Epithelial cell of proximal tubule (primary cell): Measurements from ENCODE around the gene TCP11. TPM values are rescaled to one million over a fixed set of nuclear protein-coding genes. Genes with fewer than 3 reads are reported as not detected.

ENCODE experiments used
- DNase-seq: peaks from one replicate; pipeline ENCODE4 v3.0.0-alpha.2; 2011; ENCODE audit warnings: low read depth
- H3K4me3 ChIP-seq: 2 replicates; pipeline ENCODE4 v1.5.1; 2011; ENCODE audit warnings: low read depth, mild to moderate bottlenecking, low read length
- CTCF ChIP-seq: conservative IDR thresholded peaks from 2 replicates; pipeline ENCODE4 v1.5.1; 2012; ENCODE audit warnings: low read depth, mild to moderate bottlenecking, low read length
- total RNA-seq: library from RNA; depleted of rRNA; stranded (reverse); fragments of >200 nt; gene quantifications from 2 replicates; pipeline ENCODE4 v1.2.3, GENCODE V29; 2015

The TCP11 gene
- total RNA-seq, 1 donor from 2014 or later: not detected

- TF ChIP-seq CTCF: no peak
- H3K4me3 ChIP-seq: no peak overlapping the region
Observed at GRCh38 chr6:35178932-35179832, 38.0 kb upstream of the TCP11 start.

GRCh38 chr6:35178012-35178411 is 36.9 kb upstream of the TCP11 start:
- no peak for TF ChIP-seq CTCF
- H3K4me3 ChIP-seq: no peak overlapping the region
- DNase-seq: no peak

More at GRCh38 chr6:35178932-35179832, 38.0 kb upstream of the TCP11 start:
- no peak for DNase-seq

- H3K4me3 ChIP-seq: no peak overlapping the region
- no peak for TF ChIP-seq CTCF
- no peak for DNase-seq
Observed at GRCh38 chr6:35177596-35177995, 36.5 kb upstream of the TCP11 start.

- TF ChIP-seq CTCF: no peak
- no peak overlapping the region for H3K4me3 ChIP-seq
- no peak for DNase-seq
Observed at GRCh38 chr6:35177157-35177556, 36.0 kb upstream of the TCP11 start.

GRCh38 chr6:35176301-35177024 is 35.3 kb upstream of the TCP11 start:
- DNase-seq: no peak
- no peak overlapping the region for H3K4me3 ChIP-seq
- no peak for TF ChIP-seq CTCF

GRCh38 chr6:35174501-35174900 is 33.4 kb upstream of the TCP11 start:
- no peak overlapping the region for H3K4me3 ChIP-seq
- TF ChIP-seq CTCF: no peak
- DNase-seq: no peak
